Hematopoietic multipotent progenitor cell treated with erythropoietin and hydrocortisone succinate and interleukin-3 and kit ligand, for 15 days (in vitro differentiated cells): ENCODE measurements around the gene CCDC185.

Experiments
- DNase-seq: peaks from one replicate; pipeline ENCODE4 v3.0.0-alpha.2; 2015; ENCODE audit warnings: low spot score

The CCDC185 gene

DNA sequence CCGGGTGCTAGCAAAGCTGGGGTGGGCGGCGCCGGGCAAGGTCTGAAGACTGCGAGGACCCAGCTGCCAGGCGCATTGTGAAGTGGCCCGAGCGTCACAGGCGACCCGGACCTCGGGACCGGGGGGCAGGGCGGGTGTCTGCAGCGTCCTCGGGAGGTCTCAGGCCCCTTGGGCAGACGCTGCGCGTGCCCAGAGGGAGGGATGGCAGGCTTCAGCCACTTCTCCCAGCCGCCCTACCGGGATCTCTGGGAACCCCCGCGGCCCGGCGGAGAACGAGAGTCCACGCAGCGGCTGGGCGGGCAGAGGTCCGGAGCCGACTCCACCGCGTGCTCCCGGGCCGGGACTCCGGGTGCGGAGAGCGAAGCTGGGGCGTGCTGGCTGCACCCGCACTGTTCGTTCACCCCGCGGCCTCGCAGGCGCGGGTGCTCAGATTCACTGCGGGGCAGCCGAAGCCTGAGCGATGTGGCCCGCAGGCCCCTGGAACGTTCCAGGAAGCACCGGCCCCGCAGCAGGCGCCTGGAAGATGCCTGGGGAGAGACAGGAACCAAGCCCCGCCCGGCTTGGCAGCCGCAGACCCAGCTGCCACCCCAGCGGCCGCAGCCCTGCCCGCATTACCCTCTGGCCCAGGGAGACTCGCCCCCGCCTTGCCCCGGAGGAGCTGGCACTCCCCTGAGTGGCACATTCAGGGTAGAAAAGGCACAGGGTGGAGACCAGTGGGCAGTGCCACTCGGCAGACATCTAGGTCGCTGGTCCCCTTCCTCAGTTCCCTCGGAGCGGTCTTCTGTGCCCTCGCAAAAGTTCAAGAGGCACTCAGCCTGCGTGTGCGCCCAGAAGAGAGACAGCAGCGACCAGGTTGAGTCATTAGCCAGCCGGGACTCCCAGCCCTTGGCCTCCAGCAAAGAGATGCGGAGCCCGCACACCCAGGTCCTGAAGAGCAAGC is at the start of gene CCDC185:
Gene CCDC185, plus strand, starts transcription at position 141 of the 940 bp plus-strand sequence. Its CDS starts 61 bp downstream, at position 202.
- DNase-seq = no peak

DNA sequence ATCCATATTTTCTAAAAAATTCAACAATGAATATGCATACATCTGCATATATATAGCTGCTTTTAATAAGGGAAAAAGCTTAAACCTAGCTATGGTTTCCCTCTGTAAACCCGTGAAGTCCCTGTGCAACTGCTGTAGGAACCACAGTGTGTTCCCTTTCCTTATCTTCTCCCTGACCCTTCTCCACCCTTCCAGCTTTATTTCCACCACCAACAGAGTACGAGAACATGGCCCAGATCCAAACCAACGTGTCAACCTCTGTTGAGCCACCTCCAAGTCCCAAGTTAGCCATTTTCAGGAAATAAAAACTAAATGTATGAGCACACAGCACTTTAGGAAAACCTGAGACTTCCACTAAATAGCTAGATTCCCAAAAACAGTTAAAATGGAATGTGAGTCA is 49.5 kb upstream of the CCDC185 start:
- DNase-seq = no peak

DNA sequence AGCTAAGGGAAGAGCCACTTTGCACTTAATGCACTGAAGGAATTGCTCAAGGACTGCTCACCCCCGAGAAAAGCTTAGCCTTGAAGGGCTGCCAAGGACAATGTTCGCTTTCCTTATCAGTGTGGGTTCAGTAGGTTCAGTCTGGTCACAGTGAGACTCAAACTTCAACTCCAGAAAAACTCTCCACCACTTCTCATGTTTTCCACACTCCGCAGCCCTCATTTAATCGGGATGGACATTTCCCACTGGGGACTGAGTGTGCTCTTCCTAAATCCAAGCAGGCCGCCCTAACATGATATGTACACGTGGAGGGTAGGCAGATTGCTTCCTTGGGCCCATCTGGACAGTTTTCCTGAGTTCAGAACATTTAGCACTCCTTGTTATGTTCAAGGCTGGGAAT is 48.7 kb upstream of the CCDC185 start:
- no peak for DNase-seq

DNA sequence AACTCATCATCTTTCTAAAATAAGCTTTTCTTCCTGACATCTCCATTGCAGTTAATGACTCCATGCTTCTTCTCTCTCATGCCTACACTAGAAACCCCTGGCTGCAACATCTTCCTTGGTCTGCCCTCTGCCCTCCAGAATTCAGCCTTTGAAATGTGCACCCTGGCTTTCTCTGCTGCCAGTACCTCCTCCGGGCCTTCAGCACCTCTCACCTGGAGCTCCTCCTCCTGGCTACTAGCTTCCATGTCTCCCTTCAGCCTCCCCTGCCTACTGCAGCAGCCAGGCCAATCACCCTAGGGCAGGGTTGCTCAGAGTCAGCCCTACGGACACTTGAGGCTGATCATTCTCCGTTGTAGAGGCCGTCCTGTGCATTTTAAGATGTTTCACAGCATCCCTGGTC is 47.5 kb upstream of the CCDC185 start:
- DNase-seq = no peak

DNA sequence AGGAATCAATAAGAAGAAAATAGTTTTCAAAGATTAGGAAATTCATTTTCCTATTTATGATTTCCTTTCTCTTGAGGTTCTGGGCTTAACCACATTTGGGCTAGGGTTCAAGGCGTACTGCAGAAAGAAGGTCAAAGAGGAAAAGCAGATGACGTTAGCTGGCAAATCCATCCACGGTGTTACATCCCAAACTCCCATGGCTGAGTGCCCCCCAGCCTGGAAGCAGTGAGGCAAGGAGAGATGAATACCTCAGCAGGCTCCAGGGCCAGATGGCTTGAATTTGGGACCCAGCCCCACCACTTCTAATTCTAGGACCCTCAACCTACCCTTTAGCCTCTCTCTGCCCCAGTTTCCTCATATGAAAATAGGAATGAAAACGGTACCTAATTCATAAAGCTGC is 46.9 kb upstream of the CCDC185 start:
- no peak for DNase-seq

DNA sequence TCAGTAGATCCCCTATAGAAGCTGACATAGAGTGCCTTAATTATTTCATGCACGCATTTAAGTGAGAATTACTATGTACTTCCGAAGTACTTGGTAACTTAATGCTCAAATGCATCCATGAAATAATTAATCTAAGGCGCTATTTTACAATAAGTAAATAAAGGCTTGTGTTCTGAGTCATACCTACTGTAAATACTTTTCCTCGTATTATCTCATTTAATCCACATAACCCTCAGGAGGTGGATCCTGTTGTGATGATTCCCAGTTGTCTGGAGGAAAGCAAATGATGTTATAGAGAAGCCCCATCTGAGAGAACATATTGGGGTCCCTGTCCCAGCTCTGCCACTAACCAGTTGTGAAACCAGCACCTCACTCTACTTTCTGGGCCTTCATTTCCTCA is 45.6 kb upstream of the CCDC185 start:
- no peak for DNase-seq

DNA sequence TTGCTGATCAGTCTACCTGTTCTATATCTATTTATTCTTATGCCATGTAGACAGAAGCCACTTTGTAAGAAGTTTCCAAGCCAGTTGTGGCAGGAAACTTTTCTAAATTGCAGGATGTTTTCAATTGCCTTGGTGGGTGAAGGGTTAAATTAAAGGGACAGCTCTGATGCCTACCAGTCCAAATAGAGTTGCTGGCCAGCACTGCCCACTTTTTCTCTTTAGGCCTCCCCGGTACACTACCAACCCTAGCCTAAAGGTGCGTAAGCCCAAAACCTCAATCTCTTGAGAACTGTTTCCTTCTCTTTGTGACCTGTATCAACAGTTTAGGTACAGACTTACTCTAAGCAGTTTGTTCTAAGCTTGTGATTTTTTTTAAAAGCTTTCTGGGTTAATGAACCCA is 44.8 kb upstream of the CCDC185 start:
- DNase-seq = no peak

DNA sequence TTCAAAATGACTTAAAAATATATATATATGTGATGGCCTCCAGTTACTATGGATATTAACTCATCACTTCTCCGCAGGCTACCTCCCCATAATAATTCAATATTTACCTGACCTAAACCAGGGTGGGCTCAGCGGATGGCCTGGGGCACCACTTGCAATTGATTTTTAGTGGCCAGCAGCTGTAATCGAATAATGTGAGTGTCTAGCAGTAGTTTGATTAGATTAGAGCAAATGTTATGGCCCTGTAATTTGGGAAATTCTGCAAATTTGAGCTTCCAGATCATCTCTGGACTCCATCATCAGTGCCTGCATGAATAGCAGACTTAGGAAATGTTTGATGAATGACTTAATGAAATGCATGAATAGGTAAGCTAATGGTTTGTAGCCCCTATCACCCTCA is 44.0 kb upstream of the CCDC185 start:
- DNase-seq = no peak

DNA sequence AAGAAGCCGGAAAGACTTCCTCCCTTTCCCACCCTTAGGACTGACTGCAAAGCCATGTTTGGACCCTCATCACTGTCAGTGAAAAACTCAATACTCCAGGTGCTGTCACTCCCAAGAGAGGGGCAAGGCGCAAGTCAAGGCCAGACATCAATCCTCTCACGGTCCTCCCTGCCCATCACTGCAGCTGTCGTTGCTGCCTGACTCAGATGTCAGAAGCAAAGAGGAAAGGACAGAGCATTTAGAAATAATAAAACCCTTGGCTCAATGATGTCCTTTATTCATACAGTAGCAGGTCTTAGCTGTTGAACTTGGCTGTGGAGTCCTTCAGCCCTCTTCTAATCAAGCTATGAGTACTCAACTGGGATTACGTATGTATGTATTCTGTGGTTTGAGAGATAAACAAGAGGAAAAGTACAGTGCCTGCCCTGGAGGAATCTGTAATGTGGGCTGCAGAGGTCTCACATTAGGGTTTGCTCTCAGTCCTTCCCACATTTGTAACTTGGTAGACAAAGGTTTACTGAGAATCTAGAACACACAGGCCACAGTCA is 42.8 kb upstream of the CCDC185 start:
- no peak for DNase-seq

DNA sequence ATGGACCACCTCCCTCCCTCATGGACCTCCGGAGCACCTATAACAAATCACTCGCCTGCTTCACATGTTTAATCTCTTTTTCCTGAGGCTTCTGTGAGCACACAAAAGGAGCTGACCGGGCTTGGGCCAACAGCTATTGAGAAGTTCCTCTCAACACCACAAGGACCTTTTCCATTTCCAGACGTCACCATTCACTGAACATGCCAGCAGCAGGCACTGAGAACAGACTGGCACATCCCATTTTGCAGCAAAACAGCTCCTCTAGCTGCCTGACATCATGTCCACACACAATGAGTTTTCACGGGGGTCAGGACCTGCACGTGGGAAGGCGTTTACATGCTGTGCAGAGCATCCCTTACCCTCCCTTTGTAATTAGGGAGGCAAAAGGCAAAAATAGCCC is 40.3 kb upstream of the CCDC185 start:
- no peak for DNase-seq

DNA sequence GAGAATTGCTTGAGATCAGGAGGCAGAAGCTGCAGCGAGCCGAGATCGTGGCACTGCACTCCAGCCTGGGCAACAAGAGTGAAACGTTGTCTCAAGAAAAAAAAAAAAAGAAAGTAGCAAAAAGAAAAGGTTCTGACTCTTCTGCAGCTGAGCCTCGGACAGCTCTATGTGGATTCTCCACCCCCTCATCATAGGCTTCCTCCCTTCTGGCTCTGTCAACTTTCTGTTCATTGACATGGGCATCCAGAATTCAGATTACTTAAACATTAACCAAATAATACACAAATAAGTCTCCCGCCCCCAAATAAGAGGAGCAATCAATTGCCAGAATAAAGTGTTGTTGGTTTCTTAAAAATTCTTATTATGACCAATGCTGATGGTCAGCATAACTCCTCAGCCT is 39.3 kb upstream of the CCDC185 start:
- no peak for DNase-seq

DNA sequence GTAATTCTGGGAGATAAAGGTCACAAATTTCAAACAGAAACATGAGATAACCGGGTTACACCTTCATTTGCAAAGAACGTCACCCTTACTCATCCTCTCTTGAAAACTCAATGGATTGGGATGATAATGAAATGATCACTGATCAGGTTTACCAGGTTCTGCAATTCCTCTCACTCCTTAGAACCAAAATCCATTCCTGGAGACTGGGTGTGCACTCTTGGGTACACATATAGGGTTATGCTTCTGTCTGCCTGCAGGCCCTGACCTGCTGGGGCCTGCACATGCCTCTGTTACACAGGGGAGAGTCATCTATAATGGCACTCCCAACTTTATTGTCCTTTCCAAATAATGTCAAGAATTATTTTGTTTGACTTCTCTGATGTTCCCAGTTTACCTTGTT is 37.5 kb upstream of the CCDC185 start:
- DNase-seq = no peak

DNA sequence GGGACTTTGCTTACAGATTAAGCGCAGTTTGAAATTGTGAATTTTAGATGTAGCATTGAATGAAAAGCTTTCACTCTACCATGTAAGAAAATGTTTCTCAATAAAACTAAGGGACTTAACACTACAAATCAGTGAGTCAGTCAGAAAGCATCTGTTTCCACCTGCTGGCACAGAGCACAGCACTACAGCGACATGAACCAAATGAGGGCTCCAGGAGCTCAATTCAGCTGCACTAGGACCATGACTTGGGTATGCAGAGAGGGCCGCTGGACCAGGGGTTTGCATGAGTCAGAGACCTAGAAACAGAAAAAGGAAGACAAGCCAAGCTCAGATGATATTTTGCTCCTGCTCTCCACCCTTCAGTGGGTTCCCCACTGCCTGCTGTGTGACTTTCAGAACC is 34.4 kb upstream of the CCDC185 start:
- DNase-seq = no peak

DNA sequence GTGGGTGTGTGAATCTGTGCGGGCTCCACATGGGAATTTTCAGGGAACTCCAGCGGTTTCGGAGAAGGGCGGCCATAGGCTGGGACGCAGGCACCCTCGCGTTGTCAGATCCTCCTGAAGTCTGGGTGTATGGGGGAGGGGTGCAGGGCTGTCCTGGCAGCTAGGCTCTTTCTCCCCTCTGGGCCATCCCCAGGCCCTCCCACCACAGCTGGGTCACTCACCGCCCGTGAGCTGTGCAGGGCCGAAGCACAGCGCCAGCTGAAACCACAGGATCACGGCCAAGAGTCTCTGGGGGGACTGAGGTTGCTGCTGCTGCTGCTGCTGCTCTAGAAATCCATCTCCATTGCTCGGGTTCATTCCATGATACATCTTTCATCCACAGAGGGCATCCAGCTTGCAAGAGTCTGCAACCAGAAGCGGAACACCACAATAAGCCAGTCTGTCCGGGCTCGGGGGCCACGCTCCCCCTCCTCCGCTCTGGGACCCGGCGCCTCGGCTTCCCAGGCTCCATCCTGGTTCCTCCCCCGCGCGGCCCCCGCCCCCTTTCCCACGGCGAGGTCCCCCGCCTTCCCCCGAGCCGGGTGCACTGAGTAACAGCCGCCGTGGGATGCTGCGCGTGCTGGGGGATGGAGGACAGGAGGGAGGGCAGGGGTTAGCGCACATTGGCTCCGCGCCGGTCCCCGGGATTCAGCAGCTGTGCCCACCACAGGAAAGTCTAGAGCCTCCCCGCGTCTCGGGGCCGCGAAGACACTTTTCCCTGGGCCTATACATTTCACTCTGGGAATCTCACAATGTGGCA is 30.0 kb upstream of the CCDC185 start:
- no peak for DNase-seq

DNA sequence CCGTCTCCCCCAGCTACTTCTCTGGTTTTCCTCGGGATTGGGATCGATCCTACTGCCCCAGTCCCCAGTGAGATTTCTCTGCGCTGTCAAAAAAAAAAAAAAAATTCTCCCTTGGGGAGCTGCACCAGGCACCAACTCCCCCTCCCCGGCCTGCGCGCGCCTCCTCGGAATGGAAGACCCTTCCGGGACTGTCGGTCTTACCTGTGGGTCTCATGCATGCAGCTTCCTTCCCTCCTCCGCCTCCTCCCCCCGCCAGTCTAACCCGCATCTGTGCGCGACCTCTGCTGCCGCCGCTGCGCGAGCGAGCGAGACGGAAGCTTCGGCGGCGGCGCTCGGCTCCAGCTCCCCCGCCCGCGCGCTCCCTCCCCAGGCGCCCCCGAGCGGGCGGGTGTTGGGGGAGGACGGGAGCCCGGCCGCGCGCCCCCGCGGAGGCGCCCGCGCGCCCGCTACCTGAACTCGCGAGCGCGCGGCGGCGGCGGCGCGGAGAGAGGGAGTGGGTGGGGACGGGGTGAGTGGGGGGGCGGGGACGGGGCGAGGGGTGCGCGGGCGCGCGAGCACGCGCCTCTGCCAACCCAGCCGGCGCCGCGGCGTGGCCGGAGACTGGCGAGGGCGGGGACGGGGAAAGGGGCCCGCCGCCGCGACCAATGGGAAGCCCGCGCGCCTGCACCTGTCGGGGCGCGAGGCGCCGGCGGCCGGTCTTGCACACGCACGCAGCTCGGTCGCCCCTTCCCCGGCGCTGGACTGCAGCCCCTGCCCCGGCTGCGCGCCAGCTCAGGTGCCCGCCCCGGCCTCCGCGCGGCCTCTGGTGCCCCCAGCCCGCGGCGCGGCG is 29.1 kb upstream of the CCDC185 start, which contains the start of gene SUSD4:
Gene SUSD4, minus strand, starts transcription at position 321 of the 829 bp plus-strand sequence. CDS start 751 bp downstream, outside the sequence.
- DNase-seq = no peak

DNA sequence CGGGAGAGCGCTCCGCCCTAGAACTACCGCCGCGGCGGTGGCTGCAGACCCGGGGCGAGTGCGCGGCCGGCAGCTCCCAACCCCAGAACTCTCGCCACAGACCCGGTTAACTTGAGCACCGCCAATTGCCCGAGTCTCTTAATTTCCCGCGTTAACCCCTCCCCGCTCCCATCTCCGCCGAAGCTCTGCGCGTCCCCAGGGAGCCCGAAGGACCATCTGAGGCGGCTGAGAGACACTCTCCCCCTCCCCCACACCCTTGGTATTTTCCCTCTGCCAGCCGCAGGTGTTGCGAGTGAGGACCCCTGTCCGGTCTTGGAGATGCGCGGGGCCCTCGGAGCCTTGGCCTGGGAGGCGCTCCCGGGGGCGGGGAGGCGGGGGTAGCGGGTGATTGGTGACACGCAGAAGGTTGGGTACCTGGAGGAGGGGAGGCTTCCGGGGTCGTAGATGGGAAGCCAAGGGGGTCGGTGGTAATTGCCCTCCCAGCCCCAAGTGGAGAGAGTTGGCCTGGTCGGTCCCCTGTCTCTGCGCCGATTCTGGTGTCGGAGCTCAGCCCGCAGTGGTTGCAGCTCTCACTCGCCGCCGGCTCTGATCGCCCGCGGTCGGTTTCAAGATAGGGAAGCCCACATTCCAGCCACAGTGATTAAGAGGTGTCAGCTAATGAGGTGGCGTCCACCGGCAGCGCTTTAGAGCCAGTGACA is 28.4 kb upstream of the CCDC185 start:
- no peak for DNase-seq

DNA sequence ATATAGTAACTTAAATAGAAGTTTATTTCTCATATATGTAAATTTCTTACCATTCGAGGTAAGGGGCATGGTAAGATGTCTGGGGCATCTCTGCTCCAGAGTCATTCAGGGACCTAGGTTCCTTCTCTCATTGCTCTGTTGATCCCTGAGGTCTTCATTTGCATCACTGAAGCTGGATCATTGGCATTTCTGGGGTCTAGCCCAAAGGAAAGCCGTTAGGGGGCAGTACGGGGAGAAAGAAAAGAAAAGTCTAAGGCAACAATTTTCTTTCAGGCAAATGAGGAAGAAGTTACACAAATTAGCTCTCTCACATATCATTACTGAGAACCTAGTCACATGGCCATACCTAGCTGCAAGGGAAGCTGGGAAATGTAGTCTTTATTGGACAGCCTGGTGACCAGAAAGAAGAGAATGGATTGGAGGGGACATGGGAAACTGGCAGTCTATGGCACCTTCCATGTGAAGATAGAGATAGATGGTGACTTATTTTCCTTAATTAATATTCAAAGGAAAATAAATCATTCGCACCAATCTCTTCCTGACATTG is 19.1 kb upstream of the CCDC185 start:
- DNase-seq = no peak

DNA sequence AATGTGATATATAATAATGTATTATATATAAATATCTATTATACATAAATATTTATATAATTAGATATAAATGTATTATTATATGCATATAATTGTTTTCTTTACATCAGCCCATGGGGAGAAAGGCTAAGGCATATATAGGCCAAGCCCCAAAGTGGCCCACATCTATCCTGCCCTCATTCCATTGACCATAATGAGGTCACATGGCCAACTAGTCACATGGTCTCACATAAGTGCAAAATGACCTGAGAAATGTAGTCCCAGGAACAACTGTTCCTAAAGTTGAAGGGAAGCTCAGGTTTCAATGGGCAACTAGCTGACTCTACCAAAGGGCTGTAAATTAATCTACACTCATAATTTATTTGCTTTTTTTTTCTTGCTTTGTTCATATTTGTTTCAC is 14.5 kb upstream of the CCDC185 start:
- DNase-seq = no peak

DNA sequence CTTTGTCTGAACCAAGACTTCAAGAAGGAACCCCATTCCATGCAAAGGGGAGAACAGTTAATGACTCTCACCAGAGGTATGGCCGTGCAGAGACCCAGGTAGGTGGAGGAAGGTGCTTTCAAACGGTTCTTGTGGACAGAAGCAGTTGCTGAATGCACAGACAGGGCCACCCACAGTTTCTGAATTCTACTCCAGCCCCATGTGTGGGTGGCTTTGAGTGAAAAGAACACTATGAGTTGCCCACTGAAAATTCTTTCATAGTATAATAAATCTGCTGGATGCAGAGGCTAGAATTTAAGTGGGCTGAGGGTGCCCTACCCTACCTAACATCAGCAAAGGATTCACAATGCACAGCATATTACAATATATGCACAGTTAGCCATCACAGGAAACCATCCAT is 7.2 kb upstream of the CCDC185 start:
- DNase-seq = no peak

DNA sequence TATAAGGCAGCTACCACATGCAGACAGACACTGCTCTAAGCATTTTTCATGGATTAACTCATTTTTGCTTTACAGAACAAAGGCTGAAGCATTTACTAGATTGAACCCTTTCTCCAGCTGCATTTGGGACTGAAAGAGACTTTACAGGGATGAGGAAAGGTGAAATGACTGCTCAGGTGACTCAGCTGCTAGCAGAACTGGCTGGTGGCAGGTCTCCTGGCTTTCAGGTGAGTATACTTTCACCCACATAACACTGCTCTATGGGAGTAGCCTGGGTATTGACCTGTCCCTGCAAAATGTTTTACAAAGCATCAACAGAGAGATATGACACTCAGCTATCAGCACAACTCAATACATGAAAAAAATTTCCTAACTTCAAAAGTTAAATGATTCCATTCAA is 2.6 kb upstream of the CCDC185 start:
- no peak for DNase-seq

DNA sequence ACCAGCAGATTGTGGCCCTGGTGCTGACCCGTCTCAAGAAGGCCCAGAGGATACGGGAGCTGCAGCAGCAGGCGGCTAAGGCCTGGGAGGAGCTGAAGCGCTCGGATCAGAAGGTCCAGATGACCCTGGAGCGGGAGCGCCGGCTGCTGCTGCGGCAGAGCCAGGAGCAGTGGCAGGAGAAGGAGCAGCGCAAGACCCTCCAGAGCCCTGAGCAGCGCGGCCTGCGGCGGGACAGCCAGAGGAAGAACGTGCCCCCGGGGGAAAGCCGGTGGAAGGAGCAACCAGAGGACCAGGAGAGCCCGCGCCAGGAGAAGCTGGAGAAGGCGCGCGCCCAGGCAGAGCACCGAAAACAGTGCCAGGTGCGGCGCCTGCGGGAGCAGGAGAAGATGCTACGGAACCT is 1.0 kb downstream of the CCDC185 start:
- no peak for DNase-seq
